ENCODE data around the gene KCNJ16.

- no peak for TF ChIP-seq POLR2A (IDR thresholded peaks at IDR 0.05; ENCODE audit: low read depth, low read length)
- no peak for TF ChIP-seq POLR2AphosphoS5 (IDR thresholded peaks at IDR 0.05; ENCODE audit: low read depth, low read length)
These were observed 7.9 kb upstream of the KCNJ16 start for GRCh38 chr17:70067134-70067533.
